Daoy (cell line): ENCODE data around the gene ZNF133. TPM values are rescaled to one million over a fixed set of nuclear protein-coding genes. Genes with fewer than 3 reads are reported as not detected.

Experiments used
- DNase-seq: peaks from one replicate; pipeline ENCODE4 v3.0.0-alpha.2; 2015; ENCODE audit warnings: low read depth
- total RNA-seq: library from RNA; depleted of rRNA; stranded (reverse); fragments of >200 nt; shearing (Covaris generic); gene quantifications from 2 replicates; pipeline ENCODE4 v1.2.3, GENCODE V29; 2014; rRNA removed

The ZNF133 gene
- total RNA-seq, 1 experiment from 2014 or later, result 11.7 TPM

DNA sequence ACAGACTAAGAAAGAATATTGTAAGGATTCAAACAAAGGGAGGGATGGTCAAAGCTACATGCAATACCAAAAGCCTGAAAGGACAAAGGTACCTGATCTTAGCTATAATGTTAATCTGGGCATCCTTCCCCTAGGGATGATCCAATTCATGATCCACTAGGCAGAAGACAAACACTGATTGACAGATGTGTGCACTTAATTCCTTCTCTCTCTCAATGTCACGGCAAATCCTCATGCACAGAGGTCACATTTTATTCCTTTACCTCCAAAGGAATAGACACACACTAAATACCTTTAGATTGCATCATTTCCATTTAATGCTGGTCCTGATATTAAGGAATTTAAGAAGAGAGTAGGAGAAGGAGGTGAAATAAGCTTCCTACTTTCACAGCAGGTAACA, 73.4 kb downstream of the ZNF133 start:
- DNase-seq, result no peak

DNA sequence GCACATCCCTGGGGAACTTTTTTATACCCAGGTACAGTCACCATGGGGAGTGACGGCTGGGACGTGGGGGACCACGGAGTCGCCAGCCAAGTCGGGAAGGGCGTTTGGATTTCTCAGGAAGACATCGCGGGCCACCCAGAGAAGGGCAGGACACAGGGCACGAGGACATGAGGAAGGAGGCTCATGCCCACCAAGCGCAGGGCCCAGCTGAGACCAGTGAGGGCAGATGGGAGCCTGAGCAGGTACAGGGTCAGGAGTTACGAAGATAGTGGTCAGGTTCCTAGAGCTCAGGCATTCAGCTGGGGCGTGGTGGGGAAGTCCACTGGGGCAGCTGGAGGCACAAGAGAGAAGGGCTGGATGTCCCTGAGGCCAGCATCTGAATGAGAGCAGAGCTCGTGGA, 74.6 kb downstream of the ZNF133 start:
- no peak for DNase-seq

DNA sequence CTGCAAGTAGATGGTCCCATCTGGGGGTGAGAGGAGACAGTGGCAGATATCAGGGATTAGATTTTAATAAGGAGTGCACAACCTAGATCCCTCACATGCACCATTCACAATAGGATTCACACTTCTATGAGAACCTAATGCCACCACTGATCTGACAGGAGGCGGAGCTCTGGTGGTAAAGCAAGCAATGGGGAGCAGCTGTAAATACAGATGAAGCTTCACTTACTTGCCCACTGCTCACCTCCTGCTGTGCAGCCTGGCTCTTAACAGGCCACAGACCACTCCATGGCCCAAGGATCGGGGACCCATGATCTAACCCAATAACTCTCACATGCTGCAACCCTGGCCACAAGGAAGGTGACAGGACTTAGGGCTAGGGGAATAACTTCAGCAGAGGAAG, 75.4 kb downstream of the ZNF133 start:
- DNase-seq, result no peak

DNA sequence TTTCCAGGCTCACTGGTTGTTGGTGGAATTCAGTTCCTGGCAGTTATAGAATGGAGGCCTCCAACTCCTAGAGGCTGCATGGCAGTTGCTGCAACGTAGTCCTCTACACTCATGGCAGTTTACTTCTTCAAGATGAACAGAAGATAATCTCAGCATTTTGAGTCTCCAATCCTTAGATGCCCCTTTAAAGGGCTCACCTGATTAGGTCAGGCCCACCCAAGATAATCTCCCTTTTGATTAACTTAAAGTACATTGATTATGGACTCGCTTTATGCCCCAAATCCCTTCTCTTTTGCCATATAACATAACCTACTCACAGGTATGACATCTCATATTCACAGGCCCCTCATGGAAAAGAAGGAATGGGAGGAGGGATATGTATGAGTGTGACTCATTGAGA, 76.4 kb downstream of the ZNF133 start:
- DNase-seq, result no peak

Other genes with a start within 250 kb of the ZNF133 start
- 0.91 and 1.0 TPM in 2 replicates for gene OVOL2, start 230.6 kb upstream of the ZNF133 start, total RNA-seq
- gene KAT14, start 150.7 kb upstream of the ZNF133 start, total RNA-seq, result 14.5 and 21.9 TPM in 2 replicates
- gene PET117, start 150.7 kb upstream of the ZNF133 start, total RNA-seq, result 17.9 and 23.8 TPM in 2 replicates
- gene DZANK1, start 178.5 kb downstream of the ZNF133 start, total RNA-seq, result 0.89 and 1.4 TPM in 2 replicates
- 15.9 and 17.4 TPM in 2 replicates for gene POLR3F, start 178.9 kb downstream of the ZNF133 start, total RNA-seq
- gene RBBP9, start 208.7 kb downstream of the ZNF133 start, total RNA-seq, result 18.4 and 24.7 TPM in 2 replicates
- gene SEC23B, start 219.4 kb downstream of the ZNF133 start, total RNA-seq, result 56.3 and 60.6 TPM in 2 replicates